GM21381 (cell line): ENCODE results near the gene PLCH2.

Source experiments
- ATAC-seq: cut with Tn5 transposase; IDR thresholded peaks from one replicate; pipeline ENCODE4 v1.9.1; 2021; ENCODE audit warnings: mild to moderate bottlenecking, moderate library complexity; ENCODE audit not compliant: unreplicated experiment

Gene PLCH2

GRCh38 chr1:2509589-2509988, 33.5 kb downstream of the PLCH2 start:
- ATAC-seq, result no peak

DNA sequence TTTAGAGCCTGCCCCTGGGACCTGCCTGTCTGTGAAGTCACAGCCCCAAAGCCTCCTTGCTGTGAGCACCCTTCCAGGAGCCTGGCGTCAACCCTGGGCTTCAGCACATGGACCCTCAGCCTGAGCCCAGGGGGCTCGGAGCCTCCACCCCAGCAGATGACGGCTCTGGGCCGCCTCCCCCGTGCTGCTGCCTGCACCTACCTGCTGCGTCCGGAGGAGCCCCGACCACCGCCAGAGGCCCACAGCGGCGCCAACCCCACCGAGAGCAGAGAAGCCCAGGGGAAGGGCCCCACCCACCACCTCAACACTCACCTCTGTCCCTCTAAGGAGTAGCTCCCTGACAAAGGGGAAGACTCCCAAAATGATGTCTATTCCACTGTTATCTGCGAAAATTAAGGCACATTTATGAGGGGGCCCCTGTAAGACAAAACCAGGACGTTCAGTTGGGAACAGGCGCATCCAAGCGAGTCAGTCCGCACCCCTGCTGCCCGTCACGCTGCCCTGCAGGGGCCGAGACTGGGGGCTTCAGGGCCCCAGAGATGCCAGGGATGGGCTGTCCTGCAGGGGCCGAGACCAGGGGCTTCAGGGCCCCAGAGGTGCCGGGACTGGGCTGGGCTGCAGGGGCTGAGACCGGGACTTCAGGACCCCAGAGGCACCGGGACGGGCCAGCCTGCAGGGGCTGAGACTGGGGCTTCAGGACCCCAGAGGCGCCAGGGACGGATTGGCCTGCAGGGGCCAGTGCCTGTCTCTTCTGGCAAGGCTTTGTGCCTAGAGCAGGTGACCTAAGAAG, 34.5 kb downstream of the PLCH2 start:
- no peak for ATAC-seq

- no peak for ATAC-seq
Observed at GRCh38 chr1:2512862-2513421, 36.9 kb downstream of the PLCH2 start.

GRCh38 chr1:2513939-2514652, 38.0 kb downstream of the PLCH2 start:
- no peak for ATAC-seq

- ATAC-seq, result no peak
Observed at GRCh38 chr1:2514863-2515762, 39.0 kb downstream of the PLCH2 start.

DNA sequence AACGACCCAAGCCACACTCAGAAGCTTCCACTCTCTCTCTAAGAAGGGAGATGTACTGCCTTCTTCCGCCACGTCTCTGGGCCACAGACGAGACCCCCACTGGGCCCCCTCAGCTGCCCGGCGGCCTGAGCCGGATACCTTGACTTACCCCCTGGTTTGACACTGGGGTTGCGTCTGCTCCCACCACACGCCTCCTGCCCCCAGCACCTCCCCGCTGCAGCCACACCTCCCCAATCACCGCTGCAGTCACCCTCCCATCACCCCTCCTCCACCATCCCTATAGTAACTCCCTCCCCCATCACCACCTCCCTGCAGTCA, 39.6 kb downstream of the PLCH2 start:
- ATAC-seq, result no peak

GRCh38 chr1:2516124-2516523, 40.0 kb downstream of the PLCH2 start:
- ATAC-seq, result no peak

GRCh38 chr1:2516946-2517345, 40.9 kb downstream of the PLCH2 start:
- ATAC-seq, result no peak

DNA sequence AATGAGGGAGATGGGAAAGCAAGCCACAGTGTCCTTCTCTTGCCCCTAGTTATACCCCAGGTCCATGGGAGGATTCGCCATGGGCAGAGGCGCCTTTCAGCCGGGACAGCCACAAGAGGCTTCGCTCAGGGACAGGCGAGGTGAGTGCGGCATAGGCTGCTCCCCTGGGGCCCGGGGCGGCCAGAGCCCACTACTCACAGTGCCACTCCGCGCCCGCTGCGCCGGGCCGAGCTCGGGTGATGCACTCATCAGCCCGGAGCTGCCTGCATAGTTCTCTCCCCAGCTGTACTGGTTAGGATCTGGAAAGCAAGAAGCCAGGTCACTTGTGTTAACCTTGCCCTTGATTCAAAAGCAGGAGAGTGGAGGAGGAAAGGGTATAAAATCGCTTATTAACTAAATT, 41.9 kb downstream of the PLCH2 start:
- ATAC-seq, result no peak

- ATAC-seq, result no peak
Observed at GRCh38 chr1:2518528-2518927, 42.4 kb downstream of the PLCH2 start.

- ATAC-seq, result no peak
Observed at GRCh38 chr1:2519029-2519685, 43.1 kb downstream of the PLCH2 start.

DNA sequence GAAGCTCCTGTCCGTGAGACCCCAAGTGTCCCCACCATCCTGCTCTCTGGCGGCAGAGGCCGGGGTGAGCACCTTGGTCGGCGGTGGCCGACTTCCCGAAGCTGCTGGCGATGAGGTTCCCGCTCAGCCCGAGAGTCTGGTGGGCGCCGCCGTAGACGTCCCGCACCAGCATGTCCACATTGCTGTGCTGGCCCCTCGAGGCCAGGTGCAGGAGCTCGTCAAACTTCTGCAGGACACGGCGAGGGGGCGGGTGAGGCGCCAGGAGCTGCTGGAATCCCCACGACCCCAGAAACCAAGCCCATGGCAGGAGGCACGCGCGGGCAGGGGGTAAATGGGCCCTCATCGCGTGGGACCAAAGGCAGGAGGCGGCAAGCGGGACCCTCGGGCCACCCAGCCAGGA, 43.6 kb downstream of the PLCH2 start:
- no peak for ATAC-seq

GRCh38 chr1:2520206-2520605, 44.1 kb downstream of the PLCH2 start:
- ATAC-seq, result no peak

DNA sequence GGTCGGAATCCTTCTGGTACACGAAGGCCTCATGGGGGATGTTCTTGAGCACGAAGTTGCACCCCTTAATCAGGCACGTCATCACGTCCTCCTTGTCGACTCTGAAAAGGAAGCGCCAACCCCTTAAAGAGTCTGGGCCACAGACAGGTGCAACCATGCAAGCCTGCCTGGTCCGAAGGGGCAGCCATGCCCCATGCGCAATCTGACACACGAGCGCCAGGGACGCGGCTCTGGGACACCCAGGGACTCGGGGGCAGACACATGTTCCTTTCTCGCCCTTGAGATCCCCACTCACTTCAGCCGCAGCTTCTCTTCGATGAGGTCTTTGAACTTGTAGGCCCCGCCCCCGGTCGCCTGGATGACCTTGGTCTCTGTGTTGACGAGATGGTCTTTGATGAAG, 44.7 kb downstream of the PLCH2 start:
- ATAC-seq, result no peak

- no peak for ATAC-seq
Observed at GRCh38 chr1:2522230-2522629, 46.1 kb downstream of the PLCH2 start.

DNA sequence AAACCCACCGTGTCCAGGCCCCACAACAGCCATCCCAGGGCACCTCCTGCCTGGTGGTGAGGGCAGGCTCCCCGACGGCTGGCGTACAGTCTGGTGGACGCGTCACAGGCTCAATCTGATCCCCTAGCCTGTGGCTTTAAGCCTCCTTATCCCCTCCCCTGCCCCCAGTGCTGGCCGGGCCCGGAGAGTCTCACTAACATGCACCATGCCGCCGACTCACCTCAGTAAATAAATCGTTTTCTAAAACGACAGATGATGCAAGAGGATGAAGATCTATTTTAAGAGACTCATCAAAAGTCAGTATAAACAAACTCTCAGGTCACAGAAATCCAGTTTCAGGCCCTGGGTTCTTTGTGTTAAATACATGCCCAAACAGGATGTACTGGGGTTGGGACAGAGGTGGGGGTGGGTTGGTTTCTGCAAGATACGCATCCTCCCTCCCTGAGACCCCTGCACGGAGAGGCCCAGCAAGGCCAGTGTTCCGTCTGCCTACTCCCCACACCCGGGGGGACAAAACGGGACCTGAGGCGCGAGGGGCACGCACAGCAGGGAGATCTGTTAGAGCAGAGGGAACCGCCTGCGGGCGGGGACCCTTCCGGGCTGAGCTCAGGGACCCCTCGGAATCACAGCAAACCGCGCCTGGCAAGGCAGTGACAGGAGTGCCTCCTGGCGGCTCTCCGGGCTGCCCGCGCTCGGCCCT, 47.3 kb downstream of the PLCH2 start:
- no peak for ATAC-seq

DNA sequence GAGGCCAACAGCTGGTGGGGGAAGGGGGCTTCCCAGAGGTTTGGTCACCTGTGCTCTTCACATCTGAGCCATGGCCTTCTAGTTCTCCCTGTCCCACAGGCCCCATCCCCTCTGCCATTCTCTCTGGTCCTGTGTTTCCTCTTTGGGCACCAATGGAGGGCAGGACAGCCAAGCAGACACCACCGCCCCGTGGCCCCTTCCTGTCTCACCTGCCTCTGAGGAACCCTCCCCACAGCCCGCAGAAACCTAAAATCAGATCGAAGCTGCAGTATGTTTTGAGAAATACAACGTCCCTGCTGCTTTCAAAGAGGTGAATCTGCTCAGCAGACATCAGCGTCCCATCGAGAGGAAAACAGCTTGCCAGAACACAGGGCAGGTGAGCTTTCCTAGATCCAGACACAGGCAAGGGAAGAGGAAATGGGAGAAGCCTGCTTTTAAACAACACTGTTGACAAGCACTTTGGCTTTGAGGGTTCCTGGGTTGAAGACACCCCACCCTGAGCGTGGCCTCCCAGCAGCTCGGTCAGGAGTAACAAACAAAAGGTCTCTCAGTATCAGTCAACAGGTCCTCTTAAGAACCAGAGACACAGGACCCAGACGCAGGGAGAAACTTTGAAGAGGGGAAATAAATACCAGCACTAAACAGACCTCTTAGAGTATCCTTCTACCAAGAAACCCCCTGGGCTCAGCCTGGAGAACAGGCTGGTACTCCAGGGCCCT, 48.0 kb downstream of the PLCH2 start:
- no peak for ATAC-seq

- no peak for ATAC-seq
Observed at GRCh38 chr1:2525572-2525919, 49.5 kb downstream of the PLCH2 start.

DNA sequence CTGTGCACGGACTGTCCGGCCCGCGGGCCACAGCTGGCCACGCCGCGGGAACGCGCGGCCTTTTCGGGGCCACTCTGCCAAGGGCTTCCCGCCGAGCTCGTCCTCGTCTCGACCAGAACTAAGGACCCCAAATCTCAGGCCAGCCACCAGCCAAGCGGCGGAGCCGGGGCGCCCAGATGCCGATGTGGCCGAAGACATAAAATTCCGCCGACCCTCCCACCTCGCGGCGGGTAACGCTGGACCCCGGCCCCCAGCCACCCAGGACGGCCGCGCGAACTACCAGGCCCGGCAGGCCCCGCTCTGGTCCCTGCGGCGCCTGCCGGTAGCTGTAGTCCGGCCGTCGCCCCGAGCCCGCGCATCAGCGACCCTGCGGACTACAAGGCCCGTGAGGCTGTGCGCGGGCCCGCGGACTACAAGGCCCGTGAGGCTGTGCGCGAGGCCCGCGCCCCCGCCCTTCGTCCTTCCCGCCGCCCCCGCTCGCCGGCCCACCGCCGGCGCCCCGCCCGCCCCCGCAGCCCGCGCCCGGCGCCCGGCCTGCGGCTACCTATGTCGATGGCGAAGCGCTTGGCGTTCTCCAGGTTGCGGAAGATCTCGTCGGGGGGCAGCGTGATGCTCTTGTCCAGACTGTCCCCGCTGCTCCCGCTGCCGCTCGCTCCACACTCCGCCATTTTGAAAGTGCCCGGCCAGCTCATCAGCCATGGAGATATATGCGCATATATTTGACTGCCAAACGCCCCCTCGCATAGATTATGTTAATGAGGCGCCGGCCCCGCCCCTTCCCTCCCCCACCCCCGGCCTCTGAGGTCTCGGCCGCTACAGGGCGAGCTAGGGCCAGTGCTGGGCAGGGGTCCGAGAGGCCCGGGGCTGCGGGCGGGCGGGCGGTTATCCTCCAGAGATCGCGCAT, 50.1 kb downstream of the PLCH2 start, which contains the start of gene PANK4:
TSS of gene PANK4 (minus strand) at position 677 of the 904 bp plus-strand sequence. CDS start at position 668, 9 bp downstream.
- ATAC-seq, result peak; percentile 83
